Glomerular visceral epithelial cell (primary cell): ENCODE measurements around the gene SNRPE.

ENCODE experiments used
- DNase-seq: peaks from one replicate; pipeline ENCODE4 v3.0.0-alpha.2; 2016; ENCODE audit errors: extremely low spot score

The SNRPE gene

DNA sequence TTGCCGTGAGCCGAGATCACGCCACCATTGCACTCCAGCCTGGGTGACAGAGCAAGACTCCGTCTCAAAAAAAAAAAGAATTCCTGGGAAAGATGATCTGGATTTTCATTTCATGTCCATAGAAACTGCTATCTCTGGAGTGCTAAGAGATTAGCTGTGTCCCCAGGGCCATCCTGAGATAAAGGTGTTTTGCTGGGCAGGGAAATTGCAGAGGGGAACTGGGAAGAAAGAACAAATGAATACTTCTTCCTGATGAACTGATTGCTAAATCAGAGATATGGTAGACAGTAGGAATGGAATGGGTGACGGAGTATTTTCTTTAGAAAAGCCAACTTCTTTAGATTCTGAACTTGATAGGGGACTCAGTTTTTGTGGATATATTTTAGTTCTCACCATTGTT is 19.2 kb downstream of the SNRPE start:
- no peak for DNase-seq

DNA sequence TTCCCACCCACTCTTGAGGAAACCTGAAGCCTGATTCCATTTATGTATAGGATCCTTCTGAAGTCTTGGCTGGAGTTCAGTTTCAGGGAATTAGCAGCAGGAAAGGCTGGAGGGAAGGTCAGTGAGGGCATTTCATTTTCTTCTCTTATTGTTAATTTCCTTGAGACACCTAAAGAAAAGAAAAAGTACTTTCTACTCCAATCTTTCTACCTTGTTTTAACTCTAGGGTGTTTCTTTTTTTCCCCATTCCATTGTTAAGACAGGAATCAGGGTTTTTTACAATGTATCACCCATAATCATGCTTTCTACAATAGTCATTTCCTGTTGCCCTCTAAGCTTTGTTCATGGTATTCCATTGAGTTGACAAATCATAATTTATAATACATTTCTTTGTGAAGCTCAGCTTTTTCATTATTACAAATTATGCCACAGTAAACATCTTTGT is 27.4 kb downstream of the SNRPE start:
- DNase-seq = peak; percentile 25

DNA sequence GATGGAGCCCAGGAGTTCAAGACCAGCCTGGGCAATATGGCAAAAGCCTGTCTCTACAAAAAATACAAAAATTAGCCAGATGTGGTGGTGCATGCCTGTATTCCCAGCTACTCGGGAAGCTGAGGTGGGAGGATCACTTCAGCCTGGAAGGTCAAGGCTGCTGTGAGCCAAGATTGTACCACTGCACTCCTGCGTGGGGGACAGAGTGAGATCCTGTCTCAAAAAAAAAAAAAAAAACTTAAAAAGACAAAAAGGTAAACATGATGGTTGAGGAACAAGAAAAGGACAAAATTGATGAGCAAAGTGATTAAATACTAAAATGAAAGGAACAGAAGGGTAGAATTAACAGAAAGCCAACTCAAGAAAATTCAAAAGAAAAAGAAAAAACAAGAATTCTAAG is 30.6 kb downstream of the SNRPE start:
- no peak for DNase-seq

GRCh38 chr1:203898458-203899352 is 37.3 kb downstream of the SNRPE start:
- DNase-seq = no peak

- DNase-seq = no peak
Observed at GRCh38 chr1:203899353-203899716, 37.9 kb downstream of the SNRPE start.

DNA sequence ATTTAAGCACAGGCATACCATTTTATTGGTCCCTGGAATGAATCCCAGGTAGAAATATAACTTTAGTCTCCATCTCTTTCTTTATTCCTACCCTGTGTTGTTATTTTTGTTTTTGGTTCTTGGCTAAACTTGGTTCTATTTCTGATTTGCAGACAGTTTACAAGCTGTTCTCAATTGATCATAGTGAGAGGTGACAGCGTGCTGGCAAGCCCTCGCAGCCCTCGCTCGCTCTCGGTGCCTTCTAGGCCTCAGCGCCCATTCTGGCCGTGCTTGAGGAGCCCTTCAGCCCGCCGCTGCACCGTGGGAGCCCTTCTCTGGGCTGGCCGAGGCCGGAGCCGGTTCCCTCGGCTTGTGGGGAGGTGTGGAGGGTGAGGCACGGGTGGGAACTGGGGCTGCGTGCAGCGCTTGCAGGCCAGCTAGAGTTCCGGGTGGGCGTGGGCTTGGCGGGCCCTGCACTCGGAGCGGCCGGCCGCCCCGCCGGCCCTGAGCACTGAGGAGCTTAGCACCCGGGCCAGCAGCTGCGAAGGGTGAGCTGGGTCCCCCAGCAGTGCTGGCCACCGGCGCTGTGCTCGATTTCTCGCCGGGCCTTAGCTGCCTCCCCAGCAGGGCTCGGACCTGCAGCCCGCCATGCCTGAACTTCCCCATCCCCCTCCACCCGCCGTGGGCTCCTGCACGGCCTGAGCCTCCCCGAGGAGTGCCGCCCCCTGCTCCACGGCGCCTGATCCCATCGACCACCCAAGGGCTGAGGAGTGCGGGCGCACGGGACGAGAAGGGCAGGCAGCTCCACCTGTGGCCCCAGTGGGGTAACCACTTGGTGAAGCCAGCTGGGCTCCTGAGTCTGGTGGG is 38.7 kb downstream of the SNRPE start:
- no peak for DNase-seq

- DNase-seq = no peak
Observed at GRCh38 chr1:203901581-203901980, 40.2 kb downstream of the SNRPE start.

DNA sequence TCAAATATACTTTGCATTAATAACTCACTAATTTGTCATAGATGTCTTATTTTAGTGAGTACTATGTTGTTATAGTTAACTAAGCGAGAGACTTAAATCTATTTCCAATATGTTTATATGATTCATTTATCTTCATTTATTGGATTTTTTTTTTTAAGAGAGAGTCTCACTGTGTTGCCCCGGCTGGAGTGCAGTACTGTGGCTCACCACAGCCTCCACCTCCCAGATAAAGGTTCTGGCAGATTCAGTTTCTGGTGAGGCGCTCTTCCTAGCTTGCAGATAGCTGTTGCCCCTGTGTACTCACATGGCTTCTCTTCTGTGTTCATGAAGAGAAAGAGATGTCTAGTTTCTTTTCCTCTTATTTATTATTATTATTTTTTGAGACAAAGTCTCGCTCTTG is 43.9 kb downstream of the SNRPE start:
- no peak for DNase-seq

DNA sequence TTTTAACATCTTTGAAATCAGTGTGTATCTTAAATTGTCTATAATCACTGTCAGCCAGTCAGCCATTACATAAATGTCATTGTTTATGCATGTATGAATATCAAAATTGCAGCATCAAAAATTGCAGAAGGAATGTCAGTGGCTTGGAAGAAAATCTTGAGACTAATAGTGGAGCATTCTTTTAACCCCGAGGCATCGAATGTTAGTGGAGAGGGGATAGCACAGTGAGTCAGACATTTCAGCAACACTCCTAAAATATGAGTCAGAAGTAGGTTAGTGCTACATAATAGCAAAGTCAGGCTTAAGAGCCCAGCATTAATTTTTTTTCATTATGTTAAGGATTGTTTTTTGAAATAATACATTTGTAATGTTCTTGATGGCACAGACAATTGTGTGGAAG is 45.5 kb downstream of the SNRPE start:
- peak; percentile 73 for DNase-seq

DNA sequence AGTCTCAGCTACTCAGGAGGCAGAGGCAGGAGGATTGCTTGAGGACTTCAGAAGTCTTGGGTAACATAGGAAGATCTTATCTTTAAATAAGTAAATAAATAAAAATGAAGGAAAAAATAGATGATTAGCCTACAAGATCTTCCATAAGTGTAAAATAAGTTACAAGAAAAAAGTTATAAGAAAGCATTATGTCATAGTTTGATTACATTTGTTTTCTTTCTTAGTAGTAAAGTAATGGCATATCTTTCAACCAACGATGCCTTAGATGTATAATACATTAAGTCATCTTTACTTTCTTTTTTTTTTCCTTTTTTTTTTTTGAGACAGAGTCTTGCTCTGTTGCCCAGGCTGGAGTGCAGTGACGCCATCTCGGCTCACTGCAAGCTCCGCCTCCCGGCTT is 46.5 kb downstream of the SNRPE start:
- no peak for DNase-seq

DNA sequence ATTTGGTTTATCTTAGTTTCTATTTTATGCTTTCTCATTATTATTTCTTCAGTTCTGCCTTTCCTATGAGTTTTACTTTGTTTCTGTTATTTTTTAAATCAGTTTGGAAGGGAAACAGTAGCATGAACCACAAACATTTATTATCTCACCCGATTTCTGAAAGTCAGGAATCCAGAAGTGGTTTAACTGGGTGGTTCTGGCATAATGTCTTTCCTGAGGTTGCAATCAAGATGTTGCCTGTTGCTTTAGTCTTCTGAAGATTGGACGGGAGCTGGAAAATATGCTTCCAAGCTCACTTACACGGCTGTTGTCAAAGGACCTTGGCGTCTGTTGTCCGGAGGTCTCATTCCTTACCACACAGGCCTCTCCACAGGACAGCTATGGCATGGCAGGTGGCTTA is 50.4 kb downstream of the SNRPE start:
- DNase-seq = no peak

GRCh38 chr1:203913073-203913521 is 51.7 kb downstream of the SNRPE start:
- no peak for DNase-seq

DNA sequence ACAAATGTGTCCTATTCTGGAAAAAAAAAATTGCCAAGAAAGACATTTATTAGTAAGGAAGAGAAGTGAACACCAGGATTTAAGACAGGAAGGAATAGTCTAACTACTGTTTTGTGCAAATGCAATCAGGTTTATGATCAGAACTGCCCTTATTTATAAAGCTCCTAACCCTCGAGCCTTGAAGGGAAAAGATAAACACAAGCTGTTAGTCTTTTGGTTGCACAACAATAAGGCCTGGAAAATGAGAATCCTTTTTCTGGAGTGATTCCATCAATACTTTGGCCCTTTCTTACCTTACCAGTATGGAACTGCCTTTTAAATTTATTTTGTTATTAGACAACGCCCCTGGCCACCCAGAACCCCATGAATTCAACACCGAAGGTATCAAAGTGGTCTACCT is 52.9 kb downstream of the SNRPE start:
- no peak for DNase-seq

DNA sequence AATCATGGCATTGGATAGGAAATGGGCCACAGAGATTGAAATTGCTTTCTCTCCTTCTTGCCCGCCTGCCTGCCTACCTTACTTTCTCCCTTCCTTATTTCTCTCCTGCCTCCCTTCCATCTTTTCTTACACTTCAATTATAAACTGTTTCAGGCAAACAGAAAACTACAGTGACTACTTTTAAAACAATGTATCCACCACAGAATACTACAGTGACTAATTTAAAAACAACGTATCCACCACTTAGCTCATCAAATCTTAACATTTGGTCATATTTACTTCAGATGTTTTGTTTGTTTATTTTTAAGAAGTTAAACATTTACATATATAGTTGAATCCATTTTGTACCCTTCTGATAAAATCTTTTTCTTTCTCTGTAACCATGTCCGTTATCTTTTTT is 54.4 kb downstream of the SNRPE start:
- DNase-seq = no peak

DNA sequence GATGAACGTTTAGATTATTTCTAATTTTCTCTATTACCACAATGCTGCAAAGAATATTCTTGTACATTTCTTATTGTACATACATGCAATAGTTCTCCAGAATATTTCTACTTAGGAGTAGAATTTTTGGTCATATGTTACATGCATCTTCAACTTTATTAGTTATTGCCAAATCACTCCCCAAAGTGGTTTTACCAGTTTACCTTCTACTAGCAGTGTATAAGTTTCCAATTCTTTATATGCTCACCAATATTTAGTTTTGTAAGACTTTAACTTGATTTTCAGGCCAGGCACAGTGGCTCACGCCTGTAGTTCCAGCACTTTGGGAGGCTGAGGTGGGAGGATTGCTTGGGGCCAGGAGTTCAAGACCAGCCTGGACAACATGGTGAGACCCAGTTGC is 55.4 kb downstream of the SNRPE start:
- DNase-seq = no peak
